Stomach (tissue), 4 donors: ENCODE data around the gene OARD1.

Experiments
- CTCF ChIP-seq, 7 experiments: fragments of 450-650 bp in 4 of 7; fragments of 200-600 bp in 3 of 7; sonication (generic) in 3 of 7; IDR thresholded peaks; one replicate each; pipeline ENCODE4 v1.5.1; 2016 to 2019; ENCODE audit warnings: antibody characterized with exemption in 7 of 7, control low read depth in 2 of 7, mild to moderate bottlenecking in 1 of 7
- EP300 ChIP-seq: sonication (generic); formaldehyde crosslinking; IDR thresholded peaks from one replicate; pipeline ENCODE4 v1.6.1; 2017; ENCODE audit warnings: antibody characterized with exemption
- POLR2A ChIP-seq, 4 donors: fragments of 450-650 bp; IDR thresholded peaks; one replicate each; pipeline ENCODE4 v1.6.1; 2016; ENCODE audit warnings: antibody characterized with exemption in 4 of 4, control low read depth in 2 of 4, mild to moderate bottlenecking in 1 of 4, moderate library complexity in 1 of 4
- POLR2AphosphoS5 ChIP-seq, 3 donors: sonication (generic); formaldehyde crosslinking; IDR thresholded peaks; one replicate each; pipeline ENCODE4 v1.6.1; 2016; ENCODE audit warnings: antibody characterized with exemption in 3 of 3

- TF ChIP-seq CTCF (IDR thresholded peaks at IDR 0.05) (no peak), POLR2A (IDR thresholded peaks at IDR 0.05) (no peak), POLR2AphosphoS5 (IDR thresholded peaks at IDR 0.05) (no peak), EP300 (no peak)
Observed at GRCh38 chr6:41103847-41104246, 31.7 kb upstream of the OARD1 start.
